ENCODE measurements around the gene GGT1.

DNA sequence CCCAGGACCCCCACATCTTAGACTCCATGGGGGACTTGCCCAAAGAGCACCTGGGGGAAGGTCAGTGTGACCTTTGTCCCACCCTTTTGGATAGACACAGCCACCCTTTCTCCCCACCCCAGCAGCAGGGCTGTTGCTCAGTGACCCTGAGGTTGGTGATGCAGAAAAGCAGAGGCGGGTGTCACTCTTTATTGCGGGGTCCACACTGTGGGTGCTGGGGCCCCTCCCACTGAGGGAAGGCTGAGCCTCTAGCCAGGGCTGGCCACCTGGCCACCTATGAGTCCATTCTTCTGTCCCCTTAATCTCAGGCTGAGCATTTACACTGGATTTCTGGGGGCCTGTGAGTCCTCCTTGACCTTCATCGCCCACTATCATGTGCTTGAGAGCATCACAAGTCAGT is 17.5 kb upstream of the GGT1 start:
- TF ChIP-seq CTCF (IDR thresholded peaks at IDR 0.05) (no peak), POLR2AphosphoS5 (IDR thresholded peaks at IDR 0.05) (no peak), POLR2A (IDR thresholded peaks at IDR 0.05) (no peak)
